Kidney capillary endothelial cell (primary cell): Measurements from ENCODE around the gene NEU3.
"Not testable (repeated sequence)": the region's sequence is repeated elsewhere in the genome, so short reads cannot be mapped to it uniquely, and the experiment has no call there.

ENCODE experiments used
- DNase-seq: peaks from one replicate; pipeline ENCODE4 v3.0.0-alpha.2; 2018; ENCODE audit warnings: low spot score

Gene NEU3

GRCh38 chr11:74984730-74985129 lies 4.0 kb upstream of the NEU3 start:
- no peak for DNase-seq

DNA sequence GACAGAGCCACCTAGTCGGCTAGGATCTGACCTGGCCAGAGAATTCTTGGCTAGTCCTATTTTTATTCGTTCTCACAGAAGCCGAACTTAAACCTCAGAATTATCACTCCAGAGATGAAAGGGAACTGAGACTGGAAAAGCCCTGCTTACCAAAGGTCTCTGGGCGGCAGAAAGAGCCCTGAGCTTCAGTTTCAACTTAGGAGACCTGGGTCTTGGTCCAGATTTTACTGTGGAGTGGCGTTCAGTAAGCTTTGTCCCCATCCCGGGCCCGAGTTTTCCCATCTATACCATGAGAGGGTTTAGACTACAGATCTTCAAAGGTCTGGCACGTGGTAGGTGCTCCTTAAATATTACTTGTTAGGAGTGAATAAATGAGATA lies 516 bp downstream of the NEU3 start:
- DNase-seq, result no peak

GRCh38 chr11:74990150-74990549 lies 1.4 kb downstream of the NEU3 start:
- DNase-seq, result not testable (repeated sequence)

- DNase-seq, result no peak
Measured at GRCh38 chr11:74990941-74991340, 2.2 kb downstream of the NEU3 start.

GRCh38 chr11:74992852-74993251 lies 4.1 kb downstream of the NEU3 start:
- DNase-seq, result no peak

- no peak for DNase-seq
Measured at GRCh38 chr11:75000975-75001354, 12.2 kb downstream of the NEU3 start.

DNA sequence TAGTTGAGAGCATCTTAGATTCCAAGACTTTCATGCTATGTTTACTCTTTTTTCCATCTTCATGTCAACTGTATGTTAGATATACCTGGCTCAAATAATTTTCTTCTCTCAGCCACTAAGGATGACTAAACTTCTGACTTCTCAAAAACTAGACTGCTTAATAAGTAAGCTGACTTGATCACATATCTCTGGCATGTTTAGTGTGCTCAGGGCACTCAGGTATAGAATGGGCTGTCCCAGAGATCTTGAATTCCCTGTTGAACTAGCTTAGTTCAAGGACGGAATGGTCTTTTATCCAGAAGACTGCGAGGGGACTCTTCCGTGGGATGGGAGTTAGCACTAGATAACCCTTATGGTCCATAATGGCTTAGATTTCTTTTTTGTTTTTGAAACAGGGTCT lies 13.0 kb downstream of the NEU3 start:
- no peak for DNase-seq

DNA sequence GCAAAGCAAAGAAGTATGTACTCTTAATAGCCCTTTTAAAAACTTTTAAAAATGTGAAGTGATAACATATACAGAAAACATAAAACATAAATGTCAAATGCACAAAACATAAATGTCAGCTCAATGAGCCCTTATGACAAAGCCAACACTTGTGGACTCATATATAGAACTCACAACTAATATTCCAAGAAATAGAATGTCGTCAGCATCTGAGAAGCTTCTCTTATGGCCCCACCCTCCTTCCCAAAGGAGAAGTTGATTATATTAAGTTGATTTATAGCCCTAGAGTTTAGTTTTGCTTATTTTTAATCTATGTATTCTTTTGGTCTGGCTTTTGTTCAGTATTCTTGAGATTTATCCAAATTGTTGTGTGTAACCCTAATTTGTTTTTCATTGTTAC lies 13.8 kb downstream of the NEU3 start:
- no peak for DNase-seq

DNA sequence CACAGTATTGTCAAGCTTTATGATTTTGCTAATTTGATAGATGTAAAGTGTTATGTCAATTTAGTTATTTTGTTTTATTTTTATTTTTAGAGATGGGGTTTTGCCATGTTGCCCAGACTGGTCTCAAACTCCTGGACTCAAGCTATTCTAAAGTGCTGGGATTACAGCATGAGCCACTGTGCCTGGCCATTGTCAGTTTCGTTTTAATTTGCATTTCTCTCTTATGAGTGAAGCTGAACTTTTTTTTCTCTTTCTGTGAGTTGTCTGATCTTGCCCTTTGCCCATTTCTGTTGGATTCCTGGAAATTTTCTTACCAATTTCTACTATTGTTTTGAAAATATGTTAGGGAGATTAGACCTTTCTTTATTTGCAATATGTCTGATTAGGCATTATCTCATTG lies 15.5 kb downstream of the NEU3 start:
- DNase-seq, result no peak

- DNase-seq, result no peak
Measured at GRCh38 chr11:75011357-75011756, 22.6 kb downstream of the NEU3 start.

GRCh38 chr11:75011872-75012271 lies 23.1 kb downstream of the NEU3 start:
- DNase-seq, result no peak

DNA sequence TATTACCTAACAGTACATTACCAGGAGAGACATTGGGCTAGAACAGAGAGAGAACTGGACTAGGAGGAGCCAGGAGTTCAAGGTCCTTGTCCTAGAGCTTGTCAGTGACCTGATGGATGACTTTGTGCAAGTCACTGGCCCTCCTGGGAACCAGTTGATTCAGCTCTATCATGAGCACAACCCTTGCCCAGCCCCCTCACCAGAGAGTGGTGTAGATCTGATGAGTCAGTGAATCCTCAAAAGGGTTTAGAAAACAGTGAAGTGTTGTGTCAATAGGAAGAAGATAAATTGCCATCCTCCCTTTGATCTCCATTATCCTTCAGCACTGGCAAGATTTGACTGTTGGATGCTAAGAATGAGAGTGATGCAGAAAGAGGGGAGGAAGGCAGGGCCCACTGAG lies 24.3 kb downstream of the NEU3 start:
- DNase-seq, result no peak

- no peak for DNase-seq
Measured at GRCh38 chr11:75014129-75014528, 25.4 kb downstream of the NEU3 start.

- not testable (repeated sequence) for DNase-seq
Measured at GRCh38 chr11:75019200-75019599, 30.5 kb downstream of the NEU3 start.

DNA sequence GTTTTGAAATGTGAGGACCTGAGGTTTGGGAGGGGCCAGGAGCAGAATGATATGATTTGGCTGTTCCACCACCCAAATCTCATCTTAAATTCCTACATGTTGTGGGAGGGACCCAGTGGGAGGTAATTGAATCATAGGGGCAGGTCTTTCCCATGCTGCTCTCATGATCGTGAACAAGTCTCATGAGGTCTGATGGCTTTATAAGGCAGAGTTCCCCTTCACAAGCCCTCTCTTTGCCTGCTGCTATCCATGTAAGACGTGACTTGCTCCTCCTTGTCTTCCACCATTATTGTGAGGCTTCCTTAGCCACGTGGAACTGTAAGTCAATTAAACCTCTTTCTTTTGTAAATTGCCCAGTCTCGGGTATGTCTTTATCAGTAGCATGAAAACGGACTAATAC lies 31.6 kb downstream of the NEU3 start:
- not testable (repeated sequence) for DNase-seq

GRCh38 chr11:75022296-75022695 lies 33.6 kb downstream of the NEU3 start:
- no peak for DNase-seq

- DNase-seq, result peak; percentile 73
Measured at GRCh38 chr11:75022759-75023396, 34.1 kb downstream of the NEU3 start.

GRCh38 chr11:75023446-75024067 lies 34.8 kb downstream of the NEU3 start:
- DNase-seq, result no peak

DNA sequence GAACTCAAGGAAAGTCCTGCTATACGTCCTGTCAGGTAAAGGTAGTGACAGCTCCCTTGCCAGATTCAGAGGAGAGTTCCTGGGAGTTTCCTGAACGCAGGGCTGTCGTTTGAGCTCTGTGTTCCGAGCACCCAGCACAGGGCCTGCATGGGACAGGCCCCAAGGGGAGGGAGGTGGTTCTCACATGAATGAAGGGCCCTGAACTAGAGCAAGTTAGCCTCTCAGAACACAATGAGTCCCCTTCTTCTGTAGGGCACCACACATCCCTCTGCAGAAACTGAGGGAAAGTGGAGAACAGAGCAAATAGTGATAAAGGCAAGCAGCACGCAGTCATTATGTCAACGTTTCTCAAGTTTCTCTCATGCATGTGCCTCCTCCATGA lies 35.3 kb downstream of the NEU3 start:
- no peak for DNase-seq

- DNase-seq, result no peak
Measured at GRCh38 chr11:75024764-75025211, 36.1 kb downstream of the NEU3 start.

DNA sequence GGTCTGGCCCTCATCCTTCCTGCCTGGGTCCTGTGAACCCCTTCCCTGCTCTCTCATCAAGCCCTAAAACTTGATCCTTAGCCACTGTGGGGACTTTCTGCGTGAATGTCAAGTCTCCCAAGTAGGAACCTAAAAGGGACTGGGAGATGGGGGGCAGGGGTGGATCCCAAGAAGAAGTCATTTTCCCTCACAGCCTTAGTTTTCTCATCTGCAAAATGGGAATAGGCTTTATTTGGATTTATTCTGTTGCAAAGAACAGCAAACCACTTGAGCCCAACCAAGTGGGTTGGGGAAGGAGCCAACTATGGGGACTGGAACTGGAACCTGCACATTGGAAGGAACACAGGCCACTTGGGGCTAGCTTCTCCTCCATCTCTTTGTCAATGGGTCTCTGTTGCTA lies 36.8 kb downstream of the NEU3 start:
- DNase-seq, result no peak

- DNase-seq, result no peak
Measured at GRCh38 chr11:75028321-75028720, 39.6 kb downstream of the NEU3 start.

DNA sequence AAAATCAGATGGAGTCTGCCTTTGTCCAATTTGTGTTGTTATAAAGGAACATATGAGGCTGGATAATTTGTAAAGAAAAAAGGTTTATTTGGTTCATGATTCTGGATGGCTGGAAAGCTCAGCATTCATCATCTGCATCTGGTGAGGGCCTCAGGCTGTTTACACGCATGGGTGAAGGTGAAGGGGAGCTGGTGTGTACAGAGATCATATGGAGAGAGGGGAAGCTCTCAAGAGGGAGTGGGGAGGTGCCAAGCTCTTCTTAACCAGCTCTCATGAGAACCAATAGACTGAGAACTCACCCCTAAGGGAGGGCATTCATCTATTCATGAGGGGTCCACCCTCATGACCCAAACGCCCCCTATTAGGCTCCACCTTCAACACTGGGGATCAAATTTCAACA lies 40.0 kb downstream of the NEU3 start:
- no peak for DNase-seq
